Activated CD8-positive, alpha-beta memory T cell treated with anti-CD3 and anti-CD28 coated beads, Interleukin-2, amount 50 U/mL, for 24 hours (primary cell): Measurements from ENCODE around the gene LRIT2.
A peak's percentile ranks its signal among the peaks of the same experiment; 100 is the strongest.

Experiments used
- DNase-seq: peaks from one replicate; pipeline ENCODE4 v3.0.0-alpha.2; 2020; ENCODE audit errors: extremely low read depth

LRIT2 gene, protein sequence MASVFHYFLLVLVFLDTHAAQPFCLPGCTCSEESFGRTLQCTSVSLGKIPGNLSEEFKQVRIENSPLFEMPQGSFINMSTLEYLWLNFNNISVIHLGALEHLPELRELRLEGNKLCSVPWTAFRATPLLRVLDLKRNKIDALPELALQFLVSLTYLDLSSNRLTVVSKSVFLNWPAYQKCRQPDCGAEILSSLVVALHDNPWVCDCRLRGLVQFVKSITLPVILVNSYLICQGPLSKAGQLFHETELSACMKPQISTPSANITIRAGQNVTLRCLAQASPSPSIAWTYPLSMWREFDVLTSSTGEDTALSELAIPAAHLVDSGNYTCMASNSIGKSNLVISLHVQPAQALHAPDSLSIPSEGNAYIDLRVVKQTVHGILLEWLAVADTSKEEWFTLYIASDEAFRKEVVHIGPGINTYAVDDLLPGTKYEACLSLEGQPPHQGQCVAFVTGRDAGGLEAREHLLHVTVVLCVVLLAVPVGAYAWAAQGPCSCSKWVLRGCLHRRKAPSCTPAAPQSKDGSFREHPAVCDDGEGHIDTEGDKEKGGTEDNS

DNA sequence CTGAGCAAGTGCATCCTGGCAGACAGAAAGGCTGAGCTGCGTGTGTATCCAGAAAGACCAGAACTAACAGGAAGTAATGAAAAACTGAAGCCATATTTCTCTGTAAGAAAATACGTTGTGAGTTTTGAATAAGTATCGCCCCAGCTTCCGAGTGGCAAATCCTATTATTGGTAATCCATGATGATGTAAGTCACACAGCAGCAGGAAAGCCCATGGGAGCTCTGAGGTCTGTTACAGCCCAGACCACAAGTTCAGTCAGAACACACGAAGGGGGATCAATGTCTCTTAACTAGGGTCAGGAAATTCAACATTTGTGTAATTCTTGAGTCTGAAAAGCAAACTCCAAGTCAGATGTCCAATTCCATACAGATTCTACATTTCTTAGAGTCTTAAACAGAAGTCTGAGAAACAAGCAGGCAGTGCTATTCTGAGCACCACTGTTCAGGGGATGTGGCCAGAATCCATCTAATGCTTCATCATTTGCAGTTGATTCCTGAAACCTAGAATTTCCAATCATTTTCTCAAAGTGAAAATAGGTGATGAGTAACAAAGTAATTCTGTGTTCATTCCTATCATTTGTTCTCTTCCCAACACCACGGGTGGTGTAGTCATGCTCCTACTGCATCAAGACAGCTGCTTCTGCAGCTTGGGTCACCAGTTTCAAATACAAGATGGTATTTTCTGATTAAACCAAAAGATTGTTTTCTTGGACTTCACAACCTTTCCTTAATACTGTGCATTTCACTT lies at the start of gene LRIT2:
Gene LRIT2, minus strand, starts transcription at position 118 of the 747 bp plus-strand sequence. Its CDS starts 24 bp downstream, at position 94.
- DNase-seq, result no peak

DNA sequence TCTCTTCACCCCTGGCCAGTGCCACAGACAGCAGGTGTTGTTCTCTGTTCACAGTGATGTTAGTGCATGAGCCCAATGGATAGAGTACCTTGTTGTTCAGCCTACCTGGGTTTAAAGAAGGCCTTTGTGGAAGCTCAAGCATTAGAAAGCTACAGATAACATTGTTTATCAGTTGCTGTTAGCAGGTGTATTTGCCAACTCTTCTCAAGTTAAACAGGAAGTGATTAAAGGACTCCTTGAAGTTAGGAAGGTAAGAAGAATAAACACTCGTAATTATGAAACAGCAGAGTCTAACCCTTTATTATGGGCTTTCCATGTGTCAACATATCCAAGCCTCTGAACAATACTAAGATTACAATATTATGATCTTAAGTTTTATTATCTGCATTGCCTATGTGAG lies 45.4 kb upstream of the LRIT2 start:
- no peak for DNase-seq

DNA sequence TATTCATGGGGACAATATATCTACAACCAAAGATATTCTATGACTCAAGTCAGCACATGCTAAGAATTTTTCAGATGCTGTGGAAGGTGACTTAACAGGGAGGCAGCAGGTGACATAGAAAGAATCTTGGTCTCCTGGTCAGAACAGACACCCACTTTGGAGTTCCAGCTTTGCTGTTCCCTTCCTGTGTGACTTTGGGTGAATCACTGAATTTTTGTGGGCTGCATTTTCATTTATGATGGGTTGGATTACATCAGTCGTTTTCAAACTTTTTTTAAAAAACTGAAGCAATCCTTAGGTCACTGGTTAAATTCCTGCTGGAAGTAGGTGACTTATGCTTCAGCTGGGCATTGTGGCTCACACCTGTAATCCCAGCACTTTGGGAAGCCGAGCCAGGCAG lies 44.4 kb upstream of the LRIT2 start:
- DNase-seq, result no peak

DNA sequence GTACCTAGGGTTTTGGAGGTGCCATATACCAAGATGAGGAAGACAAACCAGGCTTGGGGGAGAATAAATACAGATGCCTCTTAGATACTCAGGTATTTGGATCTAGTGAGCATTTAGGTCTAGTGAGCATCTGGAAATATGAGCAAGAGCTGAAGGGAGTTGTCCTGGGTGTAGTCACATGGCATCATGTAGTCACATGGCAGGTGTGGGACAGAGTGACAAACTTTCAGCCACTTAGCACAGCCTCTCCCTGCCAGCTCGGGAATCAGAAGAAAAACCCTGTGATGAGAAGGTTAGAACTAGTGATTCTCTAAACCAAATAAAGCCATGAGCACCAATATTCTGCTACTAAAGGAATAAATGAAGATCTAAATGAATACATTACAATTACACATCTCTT lies 43.8 kb upstream of the LRIT2 start:
- DNase-seq, result no peak

DNA sequence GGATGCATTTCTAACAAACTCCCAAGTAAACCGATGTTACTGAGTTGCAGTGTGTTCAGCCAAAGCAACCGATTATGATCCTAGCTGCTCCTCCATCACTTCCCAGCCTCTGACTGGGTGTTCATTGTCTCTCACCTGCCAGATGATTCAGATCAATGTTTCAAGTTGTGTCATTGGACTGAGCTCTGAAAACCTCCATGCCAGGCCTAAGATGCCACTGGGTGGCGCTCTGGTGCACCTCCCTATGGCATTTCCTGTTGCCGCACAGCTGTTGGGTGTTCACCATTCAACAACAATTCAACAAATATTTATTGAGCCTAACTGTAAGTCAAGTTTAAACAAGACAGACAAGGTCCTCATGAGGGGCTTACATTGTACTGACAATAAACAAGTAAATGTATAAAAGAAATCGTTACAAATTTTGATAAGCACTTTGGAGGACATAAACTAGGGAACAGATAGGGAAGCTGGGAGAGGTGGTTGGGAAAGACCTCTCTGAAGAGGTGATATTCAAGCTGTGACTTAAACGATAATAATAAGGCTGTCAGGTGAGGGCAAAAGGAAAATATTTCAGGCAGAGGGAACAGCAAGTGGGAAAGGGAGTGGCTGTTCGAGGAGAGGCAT lies 42.3 kb upstream of the LRIT2 start:
- DNase-seq, result peak; percentile 66

DNA sequence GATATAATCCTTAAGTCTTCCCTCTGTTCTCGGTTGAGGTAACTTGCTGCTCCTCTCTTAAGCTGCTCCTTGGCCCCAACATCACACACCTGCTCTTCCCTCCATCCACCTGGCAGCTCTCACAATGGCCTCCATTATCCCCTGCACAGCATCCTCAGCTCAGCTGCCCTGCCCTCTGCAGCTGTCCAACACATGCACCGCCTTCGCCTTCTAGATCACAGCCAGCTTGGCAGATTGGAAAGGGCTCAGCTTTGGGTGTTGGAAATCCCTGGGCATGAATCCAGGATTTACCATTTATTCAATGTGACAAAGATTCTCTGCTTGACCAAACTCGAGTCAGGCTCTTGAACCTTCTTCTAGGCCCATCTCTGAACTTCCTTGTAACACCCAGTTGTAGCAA lies 40.1 kb upstream of the LRIT2 start:
- no peak for DNase-seq

DNA sequence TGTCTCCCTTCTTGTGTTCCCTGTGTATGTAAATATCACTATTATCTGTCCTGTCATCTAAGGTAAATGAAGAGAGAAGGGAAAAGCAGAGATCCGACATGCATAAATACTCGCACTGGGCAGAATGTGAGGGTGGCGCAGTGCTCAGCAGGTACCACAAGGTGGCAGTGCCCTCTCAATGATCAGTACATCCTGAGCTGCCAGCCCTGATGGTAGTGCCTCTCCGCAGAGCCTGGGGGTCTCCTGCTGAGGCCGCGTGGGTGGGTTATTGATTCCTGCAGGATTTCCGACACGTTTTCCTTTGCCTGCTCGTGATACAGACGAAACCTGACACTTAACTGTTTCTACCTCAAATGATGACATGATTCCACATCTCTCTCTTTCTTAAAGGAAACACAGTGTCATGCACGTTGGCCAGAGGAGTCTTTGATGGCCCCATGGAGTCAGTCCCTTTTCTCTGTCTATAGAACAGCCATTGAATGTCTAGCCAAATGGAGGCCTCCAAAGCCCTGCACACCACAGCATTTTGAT lies 39.3 kb upstream of the LRIT2 start:
- peak; percentile 37 for DNase-seq

DNA sequence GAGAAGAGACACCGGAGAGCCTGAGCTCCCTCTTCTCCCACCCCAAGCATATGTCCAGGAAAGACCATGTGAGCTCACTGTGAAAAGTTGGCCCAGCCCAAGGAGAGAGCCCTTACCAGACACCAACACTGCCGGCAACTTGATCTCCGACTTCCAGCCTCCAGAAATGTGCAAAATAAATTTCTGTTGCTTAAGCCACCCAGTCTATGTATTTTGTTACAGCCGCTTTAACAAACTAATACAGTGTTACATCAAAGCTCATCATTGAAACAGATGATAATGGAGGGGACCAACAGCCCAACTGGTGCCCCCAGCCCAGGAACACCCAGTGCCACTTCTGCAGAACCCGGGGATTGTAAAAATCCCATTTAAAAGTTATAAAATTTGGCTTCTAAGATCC lies 38.4 kb upstream of the LRIT2 start:
- DNase-seq, result no peak

DNA sequence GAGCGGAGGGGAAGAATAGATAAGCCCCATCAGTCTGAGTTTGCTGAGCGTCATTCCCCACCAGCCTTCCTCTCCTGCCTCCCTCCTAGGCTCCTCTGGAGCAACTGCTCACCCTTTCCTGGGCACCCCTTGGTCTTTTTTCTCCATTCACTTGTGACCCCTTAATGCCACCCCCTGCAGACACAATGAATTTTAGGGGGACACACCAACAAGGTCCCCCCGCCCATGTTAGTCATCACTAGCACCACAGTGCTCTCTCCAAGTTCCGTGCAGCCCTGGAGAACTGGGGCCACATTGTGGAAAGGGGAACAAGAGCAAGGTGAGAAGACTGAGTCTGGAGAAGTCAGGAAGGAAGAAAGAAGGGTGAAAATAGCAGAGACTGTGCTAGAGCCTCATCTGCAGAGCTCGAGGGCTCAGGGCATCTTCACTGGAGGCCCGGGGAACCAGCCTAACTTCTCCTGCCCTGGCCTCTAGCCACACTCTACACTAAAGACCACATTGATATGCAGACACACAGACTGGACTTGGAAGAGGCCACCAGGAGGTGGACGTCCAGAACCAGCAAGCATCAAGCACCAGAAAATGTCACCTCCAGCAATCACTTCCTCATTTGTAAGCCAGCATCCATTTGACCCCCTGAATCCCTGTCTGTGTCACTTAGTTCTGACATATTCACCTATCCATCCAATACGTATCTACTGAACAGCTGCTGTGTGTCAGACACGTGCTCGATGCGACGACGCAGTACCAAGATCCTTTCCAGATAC lies 37.0 kb upstream of the LRIT2 start:
- DNase-seq, result no peak

DNA sequence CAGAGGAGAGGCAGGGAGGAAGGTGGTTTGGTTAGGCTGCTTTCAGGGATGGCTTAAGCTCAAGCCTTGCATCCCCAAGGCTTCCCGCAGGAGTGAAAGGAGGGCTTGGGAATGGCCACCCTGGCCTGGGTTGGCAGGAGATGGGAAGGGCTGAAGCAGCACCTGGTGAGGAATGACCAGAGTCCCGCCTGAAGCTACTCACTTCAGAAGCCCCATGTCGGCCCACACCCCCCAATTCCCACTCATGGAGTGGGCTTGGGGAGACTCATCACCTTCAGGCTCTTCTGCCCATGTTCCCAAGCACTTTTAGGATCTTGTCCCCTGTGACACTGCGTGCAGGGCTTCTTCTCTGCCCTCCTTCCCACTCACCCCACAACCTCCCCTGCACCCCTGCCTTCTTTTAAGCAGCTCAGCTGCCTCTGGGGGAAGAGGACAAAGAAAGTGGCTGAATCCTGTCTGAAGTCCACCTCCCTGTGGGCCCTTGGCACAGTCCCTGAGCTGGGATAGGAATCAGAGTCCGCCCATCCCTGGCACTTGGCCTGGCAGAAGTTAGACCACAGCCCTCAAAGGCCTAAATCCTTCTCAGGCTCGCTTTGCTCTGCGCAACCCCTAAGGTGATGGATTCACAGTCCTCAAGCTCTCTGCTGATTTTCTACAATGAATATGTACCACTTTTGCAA lies 36.0 kb upstream of the LRIT2 start:
- DNase-seq, result no peak

DNA sequence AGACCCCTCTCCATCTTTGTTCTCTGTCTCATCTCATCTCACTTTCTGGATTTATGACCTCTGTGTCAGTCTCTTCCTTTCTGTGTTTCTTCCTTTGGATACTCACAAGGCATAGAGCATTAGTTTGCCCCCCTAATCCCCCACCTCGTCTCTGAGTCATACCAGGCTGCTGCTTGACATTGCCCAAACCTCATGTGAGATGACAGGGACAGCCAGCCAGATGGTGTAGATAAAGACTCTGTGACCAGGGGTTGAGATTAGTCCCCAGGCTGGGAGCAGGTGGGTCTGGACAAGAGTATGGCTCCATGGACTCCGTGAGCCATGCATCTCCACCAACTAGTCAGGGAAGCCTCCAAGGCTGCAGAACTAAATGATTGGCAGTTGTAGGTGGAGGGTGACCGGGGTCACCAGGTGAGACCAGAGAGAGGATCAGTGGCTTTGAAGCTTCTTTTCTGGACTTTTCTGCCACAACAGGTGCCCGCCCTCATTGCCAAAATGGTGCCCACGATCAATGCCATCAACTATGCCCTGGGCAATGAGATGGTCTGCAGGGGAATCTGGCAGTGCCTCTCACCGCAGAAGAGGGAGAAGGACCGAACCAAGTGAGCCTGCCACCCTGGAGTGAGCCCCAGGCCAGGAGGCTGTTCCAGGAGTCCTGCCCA lies 32.8 kb upstream of the LRIT2 start:
- DNase-seq, result no peak

DNA sequence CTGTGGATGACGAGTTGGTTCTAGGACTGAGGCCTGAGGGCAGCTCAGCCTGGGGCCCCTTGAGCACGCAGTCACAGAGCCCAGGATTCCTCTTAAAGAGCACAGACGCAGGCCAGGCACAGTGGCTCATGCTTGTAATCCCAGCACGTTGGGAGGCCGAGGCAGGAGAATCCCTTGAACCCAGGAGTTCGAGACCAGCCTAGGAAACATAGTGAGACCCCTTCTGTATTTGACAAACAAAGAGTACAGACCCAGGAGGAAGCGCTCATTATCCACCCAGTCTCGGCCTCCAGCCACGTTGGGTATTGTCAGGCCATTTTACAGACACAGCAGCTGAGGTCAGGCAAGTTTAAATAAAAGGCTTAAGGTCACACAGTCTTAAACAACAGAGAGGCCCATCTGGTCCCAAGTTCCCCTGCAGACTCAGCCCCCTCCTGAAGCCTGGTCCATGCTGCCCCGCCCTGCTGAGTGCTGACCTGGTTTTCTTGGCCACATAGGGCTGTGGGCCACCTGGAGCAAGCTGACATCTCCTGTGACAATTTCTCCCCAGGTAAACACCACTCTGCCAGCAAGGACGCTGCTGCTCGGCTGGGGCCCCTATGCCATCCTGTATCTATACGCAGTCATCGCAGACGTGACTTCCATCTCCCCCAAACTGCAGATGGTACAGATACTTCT lies 32.1 kb upstream of the LRIT2 start:
- no peak for DNase-seq

DNA sequence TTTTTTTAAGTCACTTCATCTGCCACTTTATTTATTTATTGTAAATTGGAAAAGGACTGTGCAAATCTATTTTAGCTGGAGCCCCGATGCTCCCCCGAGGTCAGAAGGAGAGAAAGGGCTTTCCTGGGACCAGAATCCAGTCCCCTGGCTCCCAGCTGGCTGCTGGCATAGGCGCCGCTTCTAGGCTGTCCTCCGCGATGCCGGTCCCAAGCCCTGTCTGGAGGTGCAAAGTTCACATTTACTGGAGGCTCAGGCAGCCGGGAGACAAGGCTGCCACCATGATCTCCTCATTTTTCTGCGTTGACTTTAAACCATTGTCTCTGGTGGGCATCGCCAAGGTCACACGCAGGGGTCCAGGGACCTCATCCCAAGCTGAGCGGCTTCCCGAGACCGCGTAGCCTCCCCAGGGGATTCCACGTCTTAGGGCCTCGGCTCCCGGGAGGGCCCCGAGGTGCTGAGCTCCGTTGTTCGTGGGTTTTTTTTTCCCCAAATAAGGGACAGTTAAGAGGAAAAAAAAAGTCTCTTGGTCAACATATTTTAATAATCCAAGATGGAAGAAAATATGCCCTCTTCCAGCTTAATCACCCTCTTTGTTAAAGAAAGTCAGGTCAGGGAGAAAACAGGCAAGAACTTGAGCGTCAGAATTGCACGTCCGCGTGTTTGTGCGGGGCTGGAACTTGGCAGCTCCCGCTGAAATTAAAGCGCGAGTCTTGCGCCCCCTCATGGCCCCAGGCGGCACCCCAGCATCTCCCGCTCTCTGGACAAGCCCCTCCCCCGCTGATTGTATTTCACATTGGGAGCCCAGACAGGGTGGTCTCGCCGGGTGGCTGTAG lies 31.4 kb upstream of the LRIT2 start:
- DNase-seq, result no peak

DNA sequence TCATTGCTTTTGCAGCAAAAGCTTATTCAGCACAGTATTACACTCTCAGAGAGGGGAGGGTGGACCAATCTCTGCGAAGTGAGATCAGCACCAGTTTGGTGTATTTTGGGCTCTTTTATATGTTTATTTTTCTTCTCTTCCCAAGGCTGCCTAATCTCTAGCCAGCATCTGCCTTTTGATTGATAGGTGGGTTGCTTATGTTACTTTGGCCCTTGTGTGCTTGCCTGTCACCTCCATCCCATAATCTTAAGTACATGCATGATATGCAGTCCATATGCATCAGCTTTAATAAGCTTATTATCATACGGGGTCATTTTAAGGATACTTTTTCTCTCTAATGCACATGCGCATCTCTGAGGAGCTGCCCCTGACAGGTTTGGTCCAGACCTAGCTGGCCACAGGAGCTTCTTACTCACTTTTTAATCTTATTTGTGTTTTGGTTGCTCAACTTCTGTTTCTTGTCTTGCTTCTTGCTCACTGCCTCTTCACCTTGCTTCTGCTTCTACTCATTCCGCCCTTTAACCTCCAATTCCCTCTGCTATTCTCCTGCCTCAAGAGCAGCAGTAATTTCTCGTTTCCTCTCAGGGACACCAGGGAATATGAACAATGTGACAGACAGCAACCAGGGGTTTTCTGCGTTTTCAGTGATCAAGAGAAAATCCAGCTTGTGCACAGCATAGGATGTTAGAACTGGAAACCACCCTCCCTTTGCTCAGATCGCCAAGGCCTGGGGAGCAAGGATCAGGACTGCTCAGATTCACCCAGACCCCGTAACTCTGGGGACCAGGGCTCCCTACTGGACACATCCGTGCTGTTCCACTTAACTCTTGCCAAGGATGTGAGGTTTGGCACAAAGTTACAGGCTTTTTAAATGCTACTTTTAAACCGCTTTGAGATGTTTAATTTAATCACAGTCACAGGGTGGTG lies 29.5 kb upstream of the LRIT2 start:
- DNase-seq, result no peak

DNA sequence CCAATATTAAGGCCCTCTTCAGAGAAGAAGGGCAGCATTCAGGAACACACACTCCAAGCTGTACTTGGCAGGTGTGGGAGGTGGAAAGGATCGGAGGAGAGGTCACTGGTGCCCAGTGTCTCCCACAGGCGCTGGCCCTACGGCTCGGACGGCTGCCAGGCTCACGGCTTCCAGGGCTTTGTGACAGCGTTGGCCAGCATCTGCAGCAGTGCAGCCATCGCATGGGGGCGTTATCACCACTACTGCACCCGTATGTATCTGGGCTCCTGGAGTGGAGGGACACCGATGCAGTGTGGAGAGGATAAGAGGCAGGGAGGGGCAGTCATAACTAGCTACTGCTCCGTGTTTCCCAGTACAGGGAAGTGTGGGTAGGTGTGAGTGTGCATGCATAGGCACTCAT lies 23.4 kb upstream of the LRIT2 start:
- no peak for DNase-seq

DNA sequence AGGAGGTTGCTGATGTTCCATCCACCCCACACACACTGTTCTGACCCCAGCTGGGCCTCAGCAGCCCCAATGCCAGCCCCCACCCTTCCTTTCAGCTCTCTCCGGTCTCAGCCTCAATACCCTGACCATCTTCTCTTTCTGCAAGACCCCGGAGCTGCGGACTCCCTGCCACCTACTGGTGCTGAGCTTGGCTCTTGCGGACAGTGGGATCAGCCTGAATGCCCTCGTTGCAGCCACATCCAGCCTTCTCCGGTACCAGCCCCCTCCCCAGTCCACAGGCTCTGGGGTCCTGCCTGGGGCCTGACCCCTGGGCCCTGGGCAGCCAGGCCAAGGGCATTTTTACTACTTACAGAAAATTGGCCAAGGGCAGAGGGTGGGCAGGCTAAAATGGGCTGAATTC lies 22.2 kb upstream of the LRIT2 start:
- DNase-seq, result no peak

DNA sequence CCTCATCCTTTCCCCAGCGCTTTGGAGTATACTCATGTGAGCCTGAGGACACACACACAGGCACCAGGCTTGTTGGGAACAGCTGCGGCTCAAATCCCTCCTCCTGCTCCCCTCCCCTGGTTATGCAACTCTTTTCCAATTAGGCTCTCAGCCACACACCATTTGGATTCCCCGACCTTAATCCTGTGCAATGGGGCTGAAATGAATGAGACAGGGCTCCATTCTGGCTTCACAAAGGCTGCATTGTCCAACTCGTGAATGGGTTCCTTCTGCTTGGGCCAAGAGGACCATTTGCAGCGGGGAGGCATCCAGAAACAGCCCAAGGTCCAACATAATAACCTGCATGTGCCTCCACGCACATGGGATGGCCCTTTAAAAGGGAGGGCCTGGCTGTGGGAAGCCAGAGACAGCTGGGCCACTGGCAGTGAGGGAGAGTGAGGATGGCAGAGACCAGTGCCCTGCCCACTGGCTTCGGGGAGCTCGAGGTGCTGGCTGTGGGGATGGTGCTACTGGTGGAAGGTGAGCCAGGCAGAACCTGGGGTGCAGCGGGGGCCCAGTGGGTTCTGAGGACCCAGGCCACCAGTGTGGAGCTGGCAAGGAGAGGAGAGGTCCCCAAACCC lies 19.4 kb upstream of the LRIT2 start, which contains the start of gene RGR:
Gene RGR, plus strand, starts transcription at position 403 of the 620 bp plus-strand sequence. Its CDS starts 38 bp downstream, at position 441.
- DNase-seq, result no peak
